HEK293 (cell line): ENCODE results near the gene SMTN.

Experiments used
- CTCF ChIA-PET: fragments of 350-600 bp; formaldehyde crosslinking; extraction: SDS; loops from one replicate; lab custom pipeline; 2021; ENCODE audit warnings: antibody characterized with exemption; lab: Yijun Ruan, JAX
- POLR2A ChIA-PET: fragments of 300-600 bp; formaldehyde crosslinking; extraction: SDS; loops from one replicate; lab custom pipeline; 2020; ENCODE audit warnings: antibody characterized with exemption, inconsistent platforms; lab: Yijun Ruan, JAX
- H3K27ac ChIP-seq: fragments of 200-500 bp; sonication (Bioruptor generic); 2 replicates; pipeline ENCODE4 v1.5.1; 2014; ENCODE audit warnings: low read depth, low read length, control low read depth, inconsistent platforms; ENCODE audit errors: extremely low read depth
- H3K36me3 ChIP-seq, 2 experiments: fragments of 200-500 bp in 1 of 2; sonication (Bioruptor generic) in 1 of 2; 1 replicate in 1 of 2; 2 replicates in 1 of 2; pipeline ENCODE4 v1.5.1; 2014 to 2017; ENCODE audit warnings: inconsistent platforms in 2 of 2, low read length in 2 of 2; ENCODE audit not compliant: control insufficient read depth in 2 of 2, insufficient read depth in 1 of 2
- H3K4me1 ChIP-seq: fragments of 200-500 bp; sonication (Bioruptor generic); 2 replicates; pipeline ENCODE4 v1.5.1; 2014; ENCODE audit warnings: mild to moderate bottlenecking, low read length, inconsistent platforms; ENCODE audit not compliant: control insufficient read depth, insufficient read depth
- H3K4me3 ChIP-seq: 2 replicates; pipeline ENCODE4 v1.5.1; 2011; ENCODE audit warnings: low read depth, mild to moderate bottlenecking, control low read depth, low read length, moderate library complexity
- H3K9me3 ChIP-seq: fragments of 200-500 bp; sonication (Bioruptor generic); 2 replicates; pipeline ENCODE4 v1.5.1; 2014; ENCODE audit warnings: low read depth, low read length, inconsistent platforms; ENCODE audit not compliant: control insufficient read depth, insufficient read depth
- IKZF3 ChIP-seq: fragments of 450-650 bp; IDR thresholded peaks from 2 replicates; pipeline ENCODE4 v1.5.0; 2018; ENCODE audit warnings: missing biosample characterization, mild to moderate bottlenecking, missing genetic modification characterization, moderate library complexity
- KLF9 ChIP-seq: fragments of 450-650 bp; formaldehyde crosslinking; IDR thresholded peaks from 2 replicates; pipeline ENCODE4 v1.5.1; 2016; ENCODE audit warnings: missing biosample characterization, missing genetic modification characterization, low read depth
- PRDM1 ChIP-seq: fragments of 450-650 bp; formaldehyde crosslinking; IDR thresholded peaks from 2 replicates; pipeline ENCODE4; 2016; ENCODE audit warnings: missing biosample characterization, missing genetic modification characterization
- YY1 ChIP-seq: fragments of 450-650 bp; formaldehyde crosslinking; IDR thresholded peaks from 2 replicates; pipeline ENCODE4 v1.5.1; 2018; ENCODE audit warnings: missing biosample characterization, missing genetic modification characterization
- ZBTB20 ChIP-seq: fragments of 450-650 bp; formaldehyde crosslinking; IDR thresholded peaks from 2 replicates; pipeline ENCODE4 v1.5.1; 2016; ENCODE audit warnings: missing biosample characterization, missing genetic modification characterization
- ZBTB48 ChIP-seq: fragments of 450-650 bp; formaldehyde crosslinking; IDR thresholded peaks from 2 replicates; pipeline ENCODE4 v1.5.1; 2016; ENCODE audit warnings: missing biosample characterization, missing genetic modification characterization
- ZNF146 ChIP-seq: fragments of 450-650 bp; formaldehyde crosslinking; IDR thresholded peaks from 2 replicates; pipeline ENCODE4 v1.5.1; 2016; ENCODE audit warnings: missing biosample characterization, missing genetic modification characterization
- ZNF324 ChIP-seq: fragments of 450-650 bp; formaldehyde crosslinking; IDR thresholded peaks from 2 replicates; pipeline ENCODE4 v1.5.1; 2016; ENCODE audit warnings: missing biosample characterization, missing genetic modification characterization
- ZNF585B ChIP-seq: fragments of 450-650 bp; formaldehyde crosslinking; IDR thresholded peaks from 2 replicates; pipeline ENCODE4 v1.5.1; 2016; ENCODE audit warnings: missing biosample characterization, missing genetic modification characterization
- ZNF670 ChIP-seq: fragments of 450-650 bp; formaldehyde crosslinking; IDR thresholded peaks from 2 replicates; pipeline ENCODE4 v1.5.1; 2016; ENCODE audit warnings: missing biosample characterization, missing genetic modification characterization, low read depth
- TF ChIP-seq, protein P1 (sequence below): fragments of 450-650 bp; formaldehyde crosslinking; IDR thresholded peaks from 2 replicates; pipeline ENCODE4 v1.5.1; 2016; ENCODE audit warnings: missing biosample characterization, missing genetic modification characterization
- TF ChIP-seq, protein P2 (sequence below): fragments of 450-650 bp; formaldehyde crosslinking; optimal IDR thresholded peaks from 2 replicates; pipeline ENCODE3; 2016; ENCODE audit warnings: missing biosample characterization, mild to moderate bottlenecking, missing genetic modification characterization
- TF ChIP-seq, protein P3 (sequence below): fragments of 450-650 bp; formaldehyde crosslinking; IDR thresholded peaks from 2 replicates; pipeline ENCODE4 v1.5.1; 2016; ENCODE audit warnings: missing biosample characterization, missing genetic modification characterization
- TF ChIP-seq, protein P4 (sequence below): fragments of 450-650 bp; formaldehyde crosslinking; IDR thresholded peaks from 2 replicates; pipeline ENCODE4 v1.5.1; 2016; ENCODE audit warnings: missing biosample characterization, missing genetic modification characterization
- TF ChIP-seq, protein P5 (sequence below): fragments of 450-650 bp; formaldehyde crosslinking; IDR thresholded peaks from 2 replicates; pipeline ENCODE4 v1.5.1; 2016; ENCODE audit warnings: missing biosample characterization, missing genetic modification characterization, borderline replicate concordance

SMTN gene

DNA sequence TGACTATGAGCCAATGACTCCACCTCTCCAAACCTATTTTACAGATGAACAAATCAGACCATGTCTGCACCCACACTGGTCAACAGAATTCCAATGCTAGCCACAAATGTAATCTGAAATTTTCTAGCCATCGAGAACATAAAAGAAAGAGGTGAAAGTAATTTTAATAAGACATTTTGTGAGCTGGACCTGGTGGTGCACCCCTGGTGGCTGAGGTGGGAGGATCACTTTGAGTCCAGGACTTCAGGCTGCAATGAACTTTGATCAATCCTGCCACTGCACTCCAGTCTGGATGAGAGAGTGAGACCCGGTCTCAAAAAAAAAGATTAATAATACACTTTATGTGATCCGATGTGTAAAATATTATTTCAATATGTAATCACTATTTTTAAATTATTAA lies 69.5 kb downstream of the SMTN start:
- H3K4me3 ChIP-seq = no peak overlapping the region
- no peaks in the 10 kb centered on the region for H3K9me3 ChIP-seq
- ChIA-PET POLR2A (interaction anchor here (1.0 kb wide), 1 partner anchor 9 kb away, joined by 3 read pairs; the partner anchor contains the start of gene RNF185), CTCF (interaction anchor here (0.7 to 3.5 kb wide), 9 partner anchors 11 to 516 kb away, joined by 3 to 28 read pairs (median 6); partner anchors contain the start of genes INPP5J, SELENOM and SLC35E4)
- H3K36me3 ChIP-seq = no peaks in the 10 kb centered on the region
- no peak overlapping the region for H3K27ac ChIP-seq
- no peak for TF ChIP-seq KLF9
- TF ChIP-seq, protein P1, sequence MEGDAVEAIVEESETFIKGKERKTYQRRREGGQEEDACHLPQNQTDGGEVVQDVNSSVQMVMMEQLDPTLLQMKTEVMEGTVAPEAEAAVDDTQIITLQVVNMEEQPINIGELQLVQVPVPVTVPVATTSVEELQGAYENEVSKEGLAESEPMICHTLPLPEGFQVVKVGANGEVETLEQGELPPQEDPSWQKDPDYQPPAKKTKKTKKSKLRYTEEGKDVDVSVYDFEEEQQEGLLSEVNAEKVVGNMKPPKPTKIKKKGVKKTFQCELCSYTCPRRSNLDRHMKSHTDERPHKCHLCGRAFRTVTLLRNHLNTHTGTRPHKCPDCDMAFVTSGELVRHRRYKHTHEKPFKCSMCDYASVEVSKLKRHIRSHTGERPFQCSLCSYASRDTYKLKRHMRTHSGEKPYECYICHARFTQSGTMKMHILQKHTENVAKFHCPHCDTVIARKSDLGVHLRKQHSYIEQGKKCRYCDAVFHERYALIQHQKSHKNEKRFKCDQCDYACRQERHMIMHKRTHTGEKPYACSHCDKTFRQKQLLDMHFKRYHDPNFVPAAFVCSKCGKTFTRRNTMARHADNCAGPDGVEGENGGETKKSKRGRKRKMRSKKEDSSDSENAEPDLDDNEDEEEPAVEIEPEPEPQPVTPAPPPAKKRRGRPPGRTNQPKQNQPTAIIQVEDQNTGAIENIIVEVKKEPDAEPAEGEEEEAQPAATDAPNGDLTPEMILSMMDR (tag by site-specific recombination) = peak; percentile 16; the same call in 1 of the 2 replicates
- H3K4me1 ChIP-seq = no peaks in the 10 kb centered on the region

DNA sequence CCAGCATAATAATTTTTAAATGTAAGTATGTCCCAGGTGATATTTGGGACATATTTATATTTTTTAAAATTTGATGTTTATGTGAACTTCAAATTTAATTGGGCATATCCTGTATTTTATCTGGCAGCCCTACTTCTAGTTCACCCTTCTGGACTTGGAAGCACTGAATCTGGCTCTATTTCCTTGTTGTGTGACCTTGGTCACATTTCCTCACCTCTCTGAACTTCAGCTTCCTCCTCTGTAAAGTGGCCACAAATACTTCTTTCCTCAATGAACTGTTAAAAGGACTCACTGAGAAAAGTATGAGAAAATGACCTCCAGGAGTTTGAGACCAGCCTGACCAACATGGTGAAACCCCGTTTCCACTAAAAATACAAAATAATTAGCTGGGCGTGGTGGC lies 70.8 kb downstream of the SMTN start:
- Histone ChIP-seq H3K27ac (no peak overlapping the region), H3K4me1 (no peaks in the 10 kb centered on the region), H3K4me3 (no peak overlapping the region), H3K9me3 (no peaks in the 10 kb centered on the region), H3K36me3 (no peaks in the 10 kb centered on the region)
- TF ChIP-seq, protein P2, sequence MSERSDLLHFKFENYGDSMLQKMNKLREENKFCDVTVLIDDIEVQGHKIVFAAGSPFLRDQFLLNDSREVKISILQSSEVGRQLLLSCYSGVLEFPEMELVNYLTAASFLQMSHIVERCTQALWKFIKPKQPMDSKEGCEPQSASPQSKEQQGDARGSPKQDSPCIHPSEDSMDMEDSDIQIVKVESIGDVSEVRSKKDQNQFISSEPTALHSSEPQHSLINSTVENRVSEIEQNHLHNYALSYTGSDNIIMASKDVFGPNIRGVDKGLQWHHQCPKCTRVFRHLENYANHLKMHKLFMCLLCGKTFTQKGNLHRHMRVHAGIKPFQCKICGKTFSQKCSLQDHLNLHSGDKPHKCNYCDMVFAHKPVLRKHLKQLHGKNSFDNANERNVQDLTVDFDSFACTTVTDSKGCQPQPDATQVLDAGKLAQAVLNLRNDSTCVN (tag by site-specific recombination) = no peak
- TF ChIP-seq ZNF585B (tag by site-specific recombination) (no peak), YY1 (no peak), IKZF3 (no peak), ZBTB20 (tag by site-specific recombination) (no peak), ZNF670 (tag by site-specific recombination) (no peak), ZNF146 (tag by site-specific recombination) (no peak), PRDM1 (no peak), ZNF324 (tag by site-specific recombination) (no peak), ZBTB48 (no peak)
- TF ChIP-seq, protein P3, sequence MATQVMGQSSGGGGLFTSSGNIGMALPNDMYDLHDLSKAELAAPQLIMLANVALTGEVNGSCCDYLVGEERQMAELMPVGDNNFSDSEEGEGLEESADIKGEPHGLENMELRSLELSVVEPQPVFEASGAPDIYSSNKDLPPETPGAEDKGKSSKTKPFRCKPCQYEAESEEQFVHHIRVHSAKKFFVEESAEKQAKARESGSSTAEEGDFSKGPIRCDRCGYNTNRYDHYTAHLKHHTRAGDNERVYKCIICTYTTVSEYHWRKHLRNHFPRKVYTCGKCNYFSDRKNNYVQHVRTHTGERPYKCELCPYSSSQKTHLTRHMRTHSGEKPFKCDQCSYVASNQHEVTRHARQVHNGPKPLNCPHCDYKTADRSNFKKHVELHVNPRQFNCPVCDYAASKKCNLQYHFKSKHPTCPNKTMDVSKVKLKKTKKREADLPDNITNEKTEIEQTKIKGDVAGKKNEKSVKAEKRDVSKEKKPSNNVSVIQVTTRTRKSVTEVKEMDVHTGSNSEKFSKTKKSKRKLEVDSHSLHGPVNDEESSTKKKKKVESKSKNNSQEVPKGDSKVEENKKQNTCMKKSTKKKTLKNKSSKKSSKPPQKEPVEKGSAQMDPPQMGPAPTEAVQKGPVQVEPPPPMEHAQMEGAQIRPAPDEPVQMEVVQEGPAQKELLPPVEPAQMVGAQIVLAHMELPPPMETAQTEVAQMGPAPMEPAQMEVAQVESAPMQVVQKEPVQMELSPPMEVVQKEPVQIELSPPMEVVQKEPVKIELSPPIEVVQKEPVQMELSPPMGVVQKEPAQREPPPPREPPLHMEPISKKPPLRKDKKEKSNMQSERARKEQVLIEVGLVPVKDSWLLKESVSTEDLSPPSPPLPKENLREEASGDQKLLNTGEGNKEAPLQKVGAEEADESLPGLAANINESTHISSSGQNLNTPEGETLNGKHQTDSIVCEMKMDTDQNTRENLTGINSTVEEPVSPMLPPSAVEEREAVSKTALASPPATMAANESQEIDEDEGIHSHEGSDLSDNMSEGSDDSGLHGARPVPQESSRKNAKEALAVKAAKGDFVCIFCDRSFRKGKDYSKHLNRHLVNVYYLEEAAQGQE (tag by site-specific recombination) = no peak
- TF ChIP-seq, protein P4, sequence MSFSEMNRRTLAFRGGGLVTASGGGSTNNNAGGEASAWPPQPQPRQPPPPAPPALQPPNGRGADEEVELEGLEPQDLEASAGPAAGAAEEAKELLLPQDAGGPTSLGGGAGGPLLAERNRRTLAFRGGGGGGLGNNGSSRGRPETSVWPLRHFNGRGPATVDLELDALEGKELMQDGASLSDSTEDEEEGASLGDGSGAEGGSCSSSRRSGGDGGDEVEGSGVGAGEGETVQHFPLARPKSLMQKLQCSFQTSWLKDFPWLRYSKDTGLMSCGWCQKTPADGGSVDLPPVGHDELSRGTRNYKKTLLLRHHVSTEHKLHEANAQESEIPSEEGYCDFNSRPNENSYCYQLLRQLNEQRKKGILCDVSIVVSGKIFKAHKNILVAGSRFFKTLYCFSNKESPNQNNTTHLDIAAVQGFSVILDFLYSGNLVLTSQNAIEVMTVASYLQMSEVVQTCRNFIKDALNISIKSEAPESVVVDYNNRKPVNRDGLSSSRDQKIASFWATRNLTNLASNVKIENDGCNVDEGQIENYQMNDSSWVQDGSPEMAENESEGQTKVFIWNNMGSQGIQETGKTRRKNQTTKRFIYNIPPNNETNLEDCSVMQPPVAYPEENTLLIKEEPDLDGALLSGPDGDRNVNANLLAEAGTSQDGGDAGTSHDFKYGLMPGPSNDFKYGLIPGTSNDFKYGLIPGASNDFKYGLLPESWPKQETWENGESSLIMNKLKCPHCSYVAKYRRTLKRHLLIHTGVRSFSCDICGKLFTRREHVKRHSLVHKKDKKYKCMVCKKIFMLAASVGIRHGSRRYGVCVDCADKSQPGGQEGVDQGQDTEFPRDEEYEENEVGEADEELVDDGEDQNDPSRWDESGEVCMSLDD (tag by site-specific recombination) = no peak
- TF ChIP-seq, protein P5, sequence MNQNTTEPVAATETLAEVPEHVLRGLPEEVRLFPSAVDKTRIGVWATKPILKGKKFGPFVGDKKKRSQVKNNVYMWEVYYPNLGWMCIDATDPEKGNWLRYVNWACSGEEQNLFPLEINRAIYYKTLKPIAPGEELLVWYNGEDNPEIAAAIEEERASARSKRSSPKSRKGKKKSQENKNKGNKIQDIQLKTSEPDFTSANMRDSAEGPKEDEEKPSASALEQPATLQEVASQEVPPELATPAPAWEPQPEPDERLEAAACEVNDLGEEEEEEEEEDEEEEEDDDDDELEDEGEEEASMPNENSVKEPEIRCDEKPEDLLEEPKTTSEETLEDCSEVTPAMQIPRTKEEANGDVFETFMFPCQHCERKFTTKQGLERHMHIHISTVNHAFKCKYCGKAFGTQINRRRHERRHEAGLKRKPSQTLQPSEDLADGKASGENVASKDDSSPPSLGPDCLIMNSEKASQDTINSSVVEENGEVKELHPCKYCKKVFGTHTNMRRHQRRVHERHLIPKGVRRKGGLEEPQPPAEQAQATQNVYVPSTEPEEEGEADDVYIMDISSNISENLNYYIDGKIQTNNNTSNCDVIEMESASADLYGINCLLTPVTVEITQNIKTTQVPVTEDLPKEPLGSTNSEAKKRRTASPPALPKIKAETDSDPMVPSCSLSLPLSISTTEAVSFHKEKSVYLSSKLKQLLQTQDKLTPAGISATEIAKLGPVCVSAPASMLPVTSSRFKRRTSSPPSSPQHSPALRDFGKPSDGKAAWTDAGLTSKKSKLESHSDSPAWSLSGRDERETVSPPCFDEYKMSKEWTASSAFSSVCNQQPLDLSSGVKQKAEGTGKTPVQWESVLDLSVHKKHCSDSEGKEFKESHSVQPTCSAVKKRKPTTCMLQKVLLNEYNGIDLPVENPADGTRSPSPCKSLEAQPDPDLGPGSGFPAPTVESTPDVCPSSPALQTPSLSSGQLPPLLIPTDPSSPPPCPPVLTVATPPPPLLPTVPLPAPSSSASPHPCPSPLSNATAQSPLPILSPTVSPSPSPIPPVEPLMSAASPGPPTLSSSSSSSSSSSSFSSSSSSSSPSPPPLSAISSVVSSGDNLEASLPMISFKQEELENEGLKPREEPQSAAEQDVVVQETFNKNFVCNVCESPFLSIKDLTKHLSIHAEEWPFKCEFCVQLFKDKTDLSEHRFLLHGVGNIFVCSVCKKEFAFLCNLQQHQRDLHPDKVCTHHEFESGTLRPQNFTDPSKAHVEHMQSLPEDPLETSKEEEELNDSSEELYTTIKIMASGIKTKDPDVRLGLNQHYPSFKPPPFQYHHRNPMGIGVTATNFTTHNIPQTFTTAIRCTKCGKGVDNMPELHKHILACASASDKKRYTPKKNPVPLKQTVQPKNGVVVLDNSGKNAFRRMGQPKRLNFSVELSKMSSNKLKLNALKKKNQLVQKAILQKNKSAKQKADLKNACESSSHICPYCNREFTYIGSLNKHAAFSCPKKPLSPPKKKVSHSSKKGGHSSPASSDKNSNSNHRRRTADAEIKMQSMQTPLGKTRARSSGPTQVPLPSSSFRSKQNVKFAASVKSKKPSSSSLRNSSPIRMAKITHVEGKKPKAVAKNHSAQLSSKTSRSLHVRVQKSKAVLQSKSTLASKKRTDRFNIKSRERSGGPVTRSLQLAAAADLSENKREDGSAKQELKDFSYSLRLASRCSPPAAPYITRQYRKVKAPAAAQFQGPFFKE = no peak
- ChIA-PET POLR2A (no interaction called here), CTCF (interaction anchor here (0.6 to 3.1 kb wide), 10 partner anchors 10 to 522 kb away, joined by 3 to 17 read pairs (median 4); partner anchors contain the start of gene SELENOM)
